IMR-90 (cell line): ENCODE results near the gene LDAF1.

Experiments
- BHLHE40 ChIP-seq: fragments of 150-350 bp; IDR thresholded peaks from 2 replicates; pipeline ENCODE4 v1.6.1; 2016; ENCODE audit warnings: mild to moderate bottlenecking, low read depth, low read length
- NFE2L2 ChIP-seq: fragments of 150-350 bp; IDR thresholded peaks from 2 replicates; pipeline ENCODE4 v1.6.1; 2016; ENCODE audit warnings: low read depth, mild to moderate bottlenecking, low read length
- POLR2A ChIP-seq: IDR thresholded peaks from 2 replicates; pipeline ENCODE4 v1.6.1; 2012; ENCODE audit warnings: mild to moderate bottlenecking, low read depth, low read length
- RAD21 ChIP-seq: IDR thresholded peaks from 2 replicates; pipeline ENCODE4 v1.6.1; 2012; ENCODE audit warnings: low read length, improper control_type of control experiment
- SMC3 ChIP-seq: fragments of 150-350 bp; IDR thresholded peaks from 2 replicates; pipeline ENCODE4 v1.6.1; 2016; ENCODE audit warnings: low read depth, mild to moderate bottlenecking, antibody characterized with exemption, low read length, moderate library complexity
- TF ChIP-seq, protein P1 (sequence below): conservative IDR thresholded peaks from 2 replicates; pipeline ENCODE4 v1.5.1; 2012; ENCODE audit warnings: mild to moderate bottlenecking, low read depth, low read length, improper control_type of control experiment

DNA sequence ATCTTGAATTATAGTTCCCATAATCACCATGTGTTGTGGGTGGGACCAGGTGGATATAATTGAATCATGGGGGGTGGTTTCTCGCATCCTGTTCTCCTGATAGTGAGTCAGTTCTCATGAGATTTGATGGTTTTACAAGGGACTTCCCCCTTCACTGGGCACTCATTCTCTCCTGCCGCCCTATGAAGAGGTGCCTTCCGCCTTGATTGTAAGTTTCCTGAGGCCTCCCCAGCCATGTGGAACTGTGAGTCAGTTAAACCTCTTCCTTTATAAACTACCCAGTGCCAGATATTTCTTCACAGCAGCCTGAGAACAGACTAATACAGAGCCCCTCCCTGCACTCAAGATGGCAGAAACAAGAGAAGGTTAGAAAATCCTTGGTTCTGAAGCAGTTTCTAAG lies 26.4 kb downstream of the LDAF1 start:
- TF ChIP-seq NFE2L2 (no peak), BHLHE40 (no peak), POLR2A (no peak), SMC3 (no peak), RAD21 (no peak)
- TF ChIP-seq, protein P1, sequence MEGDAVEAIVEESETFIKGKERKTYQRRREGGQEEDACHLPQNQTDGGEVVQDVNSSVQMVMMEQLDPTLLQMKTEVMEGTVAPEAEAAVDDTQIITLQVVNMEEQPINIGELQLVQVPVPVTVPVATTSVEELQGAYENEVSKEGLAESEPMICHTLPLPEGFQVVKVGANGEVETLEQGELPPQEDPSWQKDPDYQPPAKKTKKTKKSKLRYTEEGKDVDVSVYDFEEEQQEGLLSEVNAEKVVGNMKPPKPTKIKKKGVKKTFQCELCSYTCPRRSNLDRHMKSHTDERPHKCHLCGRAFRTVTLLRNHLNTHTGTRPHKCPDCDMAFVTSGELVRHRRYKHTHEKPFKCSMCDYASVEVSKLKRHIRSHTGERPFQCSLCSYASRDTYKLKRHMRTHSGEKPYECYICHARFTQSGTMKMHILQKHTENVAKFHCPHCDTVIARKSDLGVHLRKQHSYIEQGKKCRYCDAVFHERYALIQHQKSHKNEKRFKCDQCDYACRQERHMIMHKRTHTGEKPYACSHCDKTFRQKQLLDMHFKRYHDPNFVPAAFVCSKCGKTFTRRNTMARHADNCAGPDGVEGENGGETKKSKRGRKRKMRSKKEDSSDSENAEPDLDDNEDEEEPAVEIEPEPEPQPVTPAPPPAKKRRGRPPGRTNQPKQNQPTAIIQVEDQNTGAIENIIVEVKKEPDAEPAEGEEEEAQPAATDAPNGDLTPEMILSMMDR = no peak
